ENCODE data around the gene DNAJC28. TPM values are rescaled to one million over a fixed set of nuclear protein-coding genes. Genes with fewer than 3 reads are reported as not detected.

The DNAJC28 gene
- total and polyA plus RNA-seq, 9 of the 15 experiments (the other 6 are each of a cell fraction or from before 2014, with no cell fraction given) = 0.68 to 2.5 (median 1.1) TPM

GRCh38 chr21:33541105-33541711 is 49.7 kb upstream of the DNAJC28 start (continued):
- TF ChIP-seq ETV5 (CRISPR knock-in tag; IDR thresholded peaks at IDR 0.05; ENCODE audit: low read depth) (0 out of 2 replicates have a peak, but pooled peaks have one; percentile 18), ATF6 (CRISPR knock-in tag; IDR thresholded peaks at IDR 0.05) (no peak), ADNP (tag; IDR thresholded peaks at IDR 0.05) (peak; percentile 92), CBX8 (IDR thresholded peaks at IDR 0.05; ENCODE audit: borderline replicate concordance, extremely low read depth, low read depth, low read length, poor library complexity, severe bottlenecking) (no peak), RNF219 (CRISPR knock-in tag; IDR thresholded peaks at IDR 0.05) (no peak), MIER1 (IDR thresholded peaks at IDR 0.05; ENCODE audit: low read depth) (no peak), TCF7 (IDR thresholded peaks at IDR 0.05; ENCODE audit: borderline replicate concordance) (no peak), ZNF165 (CRISPR knock-in tag; IDR thresholded peaks at IDR 0.05; ENCODE audit: borderline replicate concordance) (no peak), ZKSCAN1 (IDR thresholded peaks at IDR 0.05; ENCODE audit: low read depth, low read length) (0 out of 2 replicates have a peak, but pooled peaks have one; percentile 40), ASH1L (IDR thresholded peaks at IDR 0.05; ENCODE audit: borderline replicate concordance, low read depth, partially characterized antibody) (no peak), HNRNPL (IDR thresholded peaks at IDR 0.05; ENCODE audit: low read depth, low read length) (no peak), ZNF444 (CRISPR knock-in tag; IDR thresholded peaks at IDR 0.05) (no peak), BACH1 (tag; IDR thresholded peaks at IDR 0.05) (0 out of 2 replicates have a peak, but pooled peaks have one; percentile 6), ZNF316 (IDR thresholded peaks at IDR 0.05) (no peak), RBM34 (IDR thresholded peaks at IDR 0.05; ENCODE audit: borderline replicate concordance, insufficient read depth, low read length) (no peak), RBM25 (IDR thresholded peaks at IDR 0.05; ENCODE audit: low read depth, low read length, severe bottlenecking) (peak; percentile 3), NRF1 (conservative IDR thresholded peaks at IDR 0.05 in 1 of 2, IDR thresholded peaks at IDR 0.05 in 1 of 2) (0 out of 4 replicates have a peak, but pooled peaks of 1 of the 2 experiments have one; percentile 11), CC2D1A (IDR thresholded peaks at IDR 0.05) (peak; percentile 44; the same call in 1 of the 2 replicates), MLLT1 (IDR thresholded peaks at IDR 0.05) (0 out of 4 replicates have a peak, but pooled peaks have one; percentile 10 to 39), ESRRB (CRISPR knock-in tag; IDR thresholded peaks at IDR 0.05; ENCODE audit: borderline replicate concordance) (no peak), TEAD4 (IDR thresholded peaks at IDR 0.05; ENCODE audit: low read length) (no peak), TEAD4 (CRISPR knock-in tag; IDR thresholded peaks at IDR 0.05; ENCODE audit: borderline replicate concordance) (no peak), NR3C1 (CRISPR knock-in tag; IDR thresholded peaks at IDR 0.05) (no peak)

Measured in K562 (cell line).